Panc1 (cell line): ENCODE results near the gene WDR86. TPM values are rescaled to one million over a fixed set of nuclear protein-coding genes. Genes with fewer than 3 reads are reported as not detected.

ENCODE experiments used
- ATAC-seq: fragments of 200-7000 bp; cut with Tn5 transposase; 2 replicates; pipeline ENCODE4 v1.9.1; 2020; ENCODE audit warnings: mild to moderate bottlenecking, moderate library complexity
- BruUV-seq: library from RNA; stranded (reverse); fragments of 400-500 nt; replicated peaks from 2 replicates; lab custom pipeline; 2021; lab: Mats Ljungman, UMichigan
- CTCF ChIA-PET: fragments of 300-600 bp; sonication (Branson Sonifier 250); formaldehyde crosslinking; loops from one replicate; lab custom pipeline; 2022; ENCODE audit warnings: antibody characterized with exemption; lab: Charles Lee
- POLR2A ChIA-PET: fragments of 300-600 bp; sonication (Branson Sonifier 250); formaldehyde crosslinking; loops from one replicate; lab custom pipeline; 2022; ENCODE audit warnings: antibody characterized with exemption; lab: Charles Lee
- DNase-seq: peaks from one replicate; pipeline ENCODE4 v3.0.0-alpha.2; 2010; ENCODE audit warnings: low read depth, low spot score
- H3K27ac ChIP-seq: 2 replicates; pipeline ENCODE4 v1.5.1; 2011; ENCODE audit warnings: mild to moderate bottlenecking, low read length, inconsistent platforms
- H3K27me3 ChIP-seq: fragments of 200-500 bp; sonication (Bioruptor generic); 2 replicates; pipeline ENCODE4 v1.6.0; 2014; ENCODE audit warnings: low read length, inconsistent platforms; ENCODE audit not compliant: control insufficient read depth, insufficient read depth
- H3K36me3 ChIP-seq: fragments of 200-500 bp; sonication (Bioruptor generic); 2 replicates; pipeline ENCODE4 v1.5.1; 2014; ENCODE audit warnings: inconsistent platforms, mild to moderate bottlenecking, low read length, moderate library complexity; ENCODE audit not compliant: control insufficient read depth, insufficient read depth
- H3K4me1 ChIP-seq: 2 replicates; pipeline ENCODE4 v1.5.1; 2011; ENCODE audit warnings: inconsistent platforms, mild to moderate bottlenecking, low read length, moderate library complexity; ENCODE audit not compliant: control insufficient read depth, insufficient read depth
- H3K4me3 ChIP-seq, 2 experiments: 2 replicates each; pipeline ENCODE4 v1.5.1; 2011 to 2012; ENCODE audit warnings: low read depth in 2 of 2, low read length in 2 of 2, mild to moderate bottlenecking in 2 of 2, inconsistent platforms in 1 of 2, moderate library complexity in 1 of 2
- H3K9me3 ChIP-seq: fragments of 200-500 bp; sonication (Bioruptor generic); 2 replicates; pipeline ENCODE4 v1.5.1; 2014; ENCODE audit warnings: low read depth, mild to moderate bottlenecking, inconsistent platforms, low read length, moderate library complexity; ENCODE audit not compliant: control insufficient read depth, insufficient read depth
- CTCF ChIP-seq: fragments of 450-650 bp; IDR thresholded peaks from 2 replicates; pipeline ENCODE4 v1.5.1; 2017; ENCODE audit warnings: mild to moderate bottlenecking
- POLR2AphosphoS5 ChIP-seq: IDR thresholded peaks from 2 replicates; pipeline ENCODE4 v1.6.1; 2012; ENCODE audit warnings: mild to moderate bottlenecking, low read depth, low read length, moderate library complexity
- SIN3A ChIP-seq: IDR thresholded peaks from 2 replicates; pipeline ENCODE4 v1.6.1; 2012; ENCODE audit warnings: low read depth, mild to moderate bottlenecking, low read length, moderate library complexity, borderline replicate concordance; ENCODE audit not compliant: insufficient read depth
- TCF7L2 ChIP-seq: IDR thresholded peaks from 2 replicates; pipeline ENCODE4 v1.6.1; 2011; ENCODE audit warnings: mild to moderate bottlenecking, low read depth, low read length, inconsistent platforms
- in situ Hi-C: cut with HindIII; loops from 2 replicates; pipeline ENCODE4 v1.10.0; 2016; ENCODE audit warnings: low sequenced_read_pairs, low pct_unique_long_range_greater_than_20kb
- intact Hi-C: fragments of 100-400 bp; cut with micrococcal nuclease; formaldehyde crosslinking; loops from one replicate; pipeline ENCODE4 v1.10.0; 2022; ENCODE audit not compliant: unreplicated experiment
- total RNA-seq: library from RNA; stranded (reverse); gene quantifications from one replicate; pipeline ENCODE4 v1.2.1, GENCODE V29; 2021; ENCODE audit not compliant: unreplicated experiment
- TF ChIP-seq, protein P1 (sequence below), 2 experiments: IDR thresholded peaks; 2 replicates each; pipeline ENCODE4 v1.6.1; 2011 to 2012; ENCODE audit warnings: low read depth in 2 of 2, control low read depth in 1 of 2, low read length in 1 of 2, mild to moderate bottlenecking in 1 of 2, moderate library complexity in 1 of 2; ENCODE audit not compliant: insufficient read depth in 1 of 2

Gene WDR86
- total RNA-seq, 1 experiment from 2014 or later: 0.72 TPM

- ATAC-seq (peak; percentile 30; the same call in 1 of the 2 replicates), DNase-seq (no peak)
- Histone ChIP-seq H3K4me3 (no peak overlapping the region), H3K4me1 (peaks cover 42% of the 10 kb centered on the region), H3K9me3 (peaks cover 6% of the 10 kb centered on the region; the same call in 1 of the 2 replicates), H3K27me3 (no peaks in the 10 kb centered on the region), H3K27ac (peak overlapping the region; percentile 81), H3K36me3 (no peaks in the 10 kb centered on the region)
- TF ChIP-seq SIN3A (no peak), POLR2AphosphoS5 (no peak), CTCF (no peak), TCF7L2 (peak; percentile 82)
- intact Hi-C loops: no loop called here
- CTCF ChIA-PET: no interaction called here
- in situ Hi-C loops: no loop called here
- POLR2A ChIA-PET: no interaction called here
- BruUV-seq: no TSS peak
These were observed 16.6 kb upstream of the WDR86 start for GRCh38 chr7:151426441-151426903.

DNA sequence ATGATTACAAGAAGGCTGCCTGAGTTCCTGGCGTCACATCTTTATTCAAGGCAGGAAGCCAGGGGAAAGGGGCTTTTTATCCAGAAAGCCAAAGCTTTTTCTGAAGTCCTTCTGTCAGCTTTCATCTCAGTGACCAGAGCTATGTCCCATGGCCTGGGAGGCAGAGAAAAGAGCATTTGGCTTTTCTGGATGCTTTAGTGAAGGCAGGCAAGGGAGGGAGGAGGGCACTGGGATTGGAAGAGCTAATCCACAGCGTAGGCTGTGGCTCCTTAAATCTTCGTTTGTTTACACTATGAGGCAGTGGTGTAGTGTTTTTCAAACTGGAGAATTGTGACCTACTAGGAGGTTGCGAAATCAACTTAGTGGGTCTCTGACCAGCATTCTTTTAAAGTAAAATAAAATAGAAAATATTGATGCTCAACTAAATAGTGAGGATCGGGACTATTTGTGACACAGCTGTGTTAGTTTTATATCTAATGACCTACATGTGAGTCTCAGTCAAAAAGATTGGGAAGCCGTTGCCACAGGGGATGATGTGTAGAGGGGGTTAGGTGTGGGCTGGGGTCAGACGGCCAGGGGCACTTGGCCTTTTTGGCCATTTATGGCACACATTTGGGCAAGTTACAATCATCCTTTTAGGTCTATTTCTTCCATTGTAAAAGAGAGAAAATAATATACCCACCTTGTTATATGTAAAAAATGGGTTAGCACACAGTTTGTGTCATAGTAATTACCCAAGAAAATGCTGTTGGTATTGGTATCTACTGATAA lies 16.0 kb upstream of the WDR86 start:
- DNase-seq: no peak
- intact Hi-C loops (no loop called here), in situ Hi-C loops (no loop called here)
- Histone ChIP-seq H3K36me3 (no peaks in the 10 kb centered on the region), H3K9me3 (peaks cover 6% of the 10 kb centered on the region; the same call in 1 of the 2 replicates), H3K4me3 (no peak overlapping the region), H3K27me3 (no peaks in the 10 kb centered on the region), H3K4me1 (peaks cover 42% of the 10 kb centered on the region), H3K27ac (peak overlapping the region; percentile 81)
- BruUV-seq: no TSS peak
- CTCF ChIA-PET: no interaction called here
- ATAC-seq: no peak
- POLR2A ChIA-PET: no interaction called here
- TF ChIP-seq SIN3A (no peak), CTCF (no peak), POLR2AphosphoS5 (no peak), TCF7L2 (no peak)
- TF ChIP-seq, protein P1, sequence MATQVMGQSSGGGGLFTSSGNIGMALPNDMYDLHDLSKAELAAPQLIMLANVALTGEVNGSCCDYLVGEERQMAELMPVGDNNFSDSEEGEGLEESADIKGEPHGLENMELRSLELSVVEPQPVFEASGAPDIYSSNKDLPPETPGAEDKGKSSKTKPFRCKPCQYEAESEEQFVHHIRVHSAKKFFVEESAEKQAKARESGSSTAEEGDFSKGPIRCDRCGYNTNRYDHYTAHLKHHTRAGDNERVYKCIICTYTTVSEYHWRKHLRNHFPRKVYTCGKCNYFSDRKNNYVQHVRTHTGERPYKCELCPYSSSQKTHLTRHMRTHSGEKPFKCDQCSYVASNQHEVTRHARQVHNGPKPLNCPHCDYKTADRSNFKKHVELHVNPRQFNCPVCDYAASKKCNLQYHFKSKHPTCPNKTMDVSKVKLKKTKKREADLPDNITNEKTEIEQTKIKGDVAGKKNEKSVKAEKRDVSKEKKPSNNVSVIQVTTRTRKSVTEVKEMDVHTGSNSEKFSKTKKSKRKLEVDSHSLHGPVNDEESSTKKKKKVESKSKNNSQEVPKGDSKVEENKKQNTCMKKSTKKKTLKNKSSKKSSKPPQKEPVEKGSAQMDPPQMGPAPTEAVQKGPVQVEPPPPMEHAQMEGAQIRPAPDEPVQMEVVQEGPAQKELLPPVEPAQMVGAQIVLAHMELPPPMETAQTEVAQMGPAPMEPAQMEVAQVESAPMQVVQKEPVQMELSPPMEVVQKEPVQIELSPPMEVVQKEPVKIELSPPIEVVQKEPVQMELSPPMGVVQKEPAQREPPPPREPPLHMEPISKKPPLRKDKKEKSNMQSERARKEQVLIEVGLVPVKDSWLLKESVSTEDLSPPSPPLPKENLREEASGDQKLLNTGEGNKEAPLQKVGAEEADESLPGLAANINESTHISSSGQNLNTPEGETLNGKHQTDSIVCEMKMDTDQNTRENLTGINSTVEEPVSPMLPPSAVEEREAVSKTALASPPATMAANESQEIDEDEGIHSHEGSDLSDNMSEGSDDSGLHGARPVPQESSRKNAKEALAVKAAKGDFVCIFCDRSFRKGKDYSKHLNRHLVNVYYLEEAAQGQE (IDR thresholded peaks at IDR 0.05; ENCODE audit: insufficient read depth in 1 of 2, low read depth in 2 of 2, low read length in 1 of 2): no peak
